ENCODE data around the gene MUC5B.

GRCh38 chr11:1180171-1180570 lies 42.7 kb upstream of the MUC5B start:
- TF ChIP-seq CTCF (IDR thresholded peaks at IDR 0.05; ENCODE audit: low read depth, low read length, missing input control) (no peak), TAF1 (conservative IDR thresholded peaks at IDR 0.05) (no peak), ZBTB33 (IDR thresholded peaks at IDR 0.05) (no peak), RAD21 (IDR thresholded peaks at IDR 0.05) (no peak), REST (IDR thresholded peaks at IDR 0.05) (no peak)

All from liver (tissue), 3 donors.